GM12865 (cell line): ENCODE data around the gene AFTPH.

Experiments
- DNase-seq: peaks from one replicate; pipeline ENCODE4 v3.0.0; 2010; ENCODE audit warnings: low read depth
- H3K4me3 ChIP-seq: 2 replicates; pipeline ENCODE4 v1.5.1; 2011; ENCODE audit warnings: mild to moderate bottlenecking, low read depth, low read length, control low read depth
- CTCF ChIP-seq: IDR thresholded peaks from 2 replicates; pipeline ENCODE4 v1.5.1; 2011; ENCODE audit warnings: low read length, control low read depth, low read depth, inconsistent platforms; ENCODE audit not compliant: insufficient read depth; ENCODE audit errors: missing control alignments

The AFTPH gene

GRCh38 chr2:64602436-64602835 is 78.3 kb downstream of the AFTPH start:
- TF ChIP-seq CTCF, result no peak
- no peak for DNase-seq

GRCh38 chr2:64604155-64604554 is 80.0 kb downstream of the AFTPH start:
- no peak overlapping the region for H3K4me3 ChIP-seq
- no peak for TF ChIP-seq CTCF
- no peak for DNase-seq

More at GRCh38 chr2:64602436-64602835, 78.3 kb downstream of the AFTPH start:
- no peak overlapping the region for H3K4me3 ChIP-seq

- no peak for TF ChIP-seq CTCF
- DNase-seq, result no peak
Measured at GRCh38 chr2:64605026-64605471, 80.9 kb downstream of the AFTPH start.

GRCh38 chr2:64605991-64606478 is 81.9 kb downstream of the AFTPH start:
- no peak for DNase-seq
- H3K4me3 ChIP-seq, result peak overlapping the region; percentile 53
- no peak for TF ChIP-seq CTCF

More at GRCh38 chr2:64605026-64605471, 80.9 kb downstream of the AFTPH start:
- H3K4me3 ChIP-seq, result no peak overlapping the region

- peak overlapping the region; percentile 53 for H3K4me3 ChIP-seq
- no peak for TF ChIP-seq CTCF
- DNase-seq, result peak; percentile 97
Measured at GRCh38 chr2:64606479-64607363, 82.6 kb downstream of the AFTPH start.

GRCh38 chr2:64607381-64608304 is 83.5 kb downstream of the AFTPH start:
- DNase-seq, result no peak
- no peak for TF ChIP-seq CTCF
- H3K4me3 ChIP-seq, result peak overlapping the region; percentile 53
